A549 (cell line): ENCODE measurements around the gene GNG7. TPM values are rescaled to one million over a fixed set of nuclear protein-coding genes. Genes with fewer than 3 reads are reported as not detected.

Experiments used
- ATAC-seq, 2 experiments: fragments of 200-7000 bp in 1 of 2; fragments of >200 bp in 1 of 2; cut with Nextera tagmentation in 1 of 2; cut with Tn5 transposase in 1 of 2; 3 replicates each; pipeline versions ENCODE4 v1.8.0 to v1.9.1; 2018 to 2020; ENCODE audit warnings: mild to moderate bottlenecking in 1 of 2, moderate library complexity in 1 of 2
- CTCF ChIA-PET: fragments of 300-600 bp; sonication (Branson Sonifier 250); formaldehyde crosslinking; extraction: SDS; loops from one replicate; lab custom pipeline; 2021; ENCODE audit warnings: antibody characterized with exemption, inconsistent platforms; lab: Yijun Ruan, JAX
- POLR2A ChIA-PET: fragments of 350-600 bp; formaldehyde crosslinking; extraction: SDS; loops from one replicate; lab custom pipeline; 2021; ENCODE audit warnings: antibody characterized with exemption, inconsistent platforms; lab: Yijun Ruan, JAX
- DNase-seq, 2 experiments: peaks; one replicate each; pipeline versions ENCODE4 v3.0.0 to v3.0.0-alpha.2; 2011 to 2016; ENCODE audit warnings: low read depth in 1 of 2, low spot score in 1 of 2
- FAIRE-seq: peaks from 2 replicates; lab custom pipeline; 2011; peaks lifted over from hg19 to GRCh38; lab: Jason Lieb, UNC
- H3K27ac ChIP-seq, 2 experiments: fragments of >200 bp; sonication (Bioruptor Twin); formaldehyde crosslinking; 3 replicates each; pipeline ENCODE4 v1.5.1; 2016 to 2017
- H3K4me1 ChIP-seq: fragments of >200 bp; sonication (Bioruptor Twin); formaldehyde crosslinking; 3 replicates; pipeline ENCODE4 v1.6.1; 2016
- H3K4me2 ChIP-seq: fragments of >200 bp; sonication (Bioruptor Twin); formaldehyde crosslinking; 3 replicates; pipeline ENCODE4 v1.6.1; 2016
- H3K4me3 ChIP-seq: fragments of >200 bp; sonication (Bioruptor Twin); formaldehyde crosslinking; 3 replicates; pipeline ENCODE4 v1.5.1; 2016
- H3K9me3 ChIP-seq: fragments of >200 bp; sonication (Bioruptor Twin); formaldehyde crosslinking; 3 replicates; pipeline ENCODE4 v1.6.1; 2016
- CBX2 ChIP-seq: fragments of 200-600 bp; sonication (generic); IDR thresholded peaks from 2 replicates; pipeline ENCODE4 v1.6.1; 2016; ENCODE audit warnings: low read depth, mild to moderate bottlenecking, borderline replicate concordance
- CEBPB ChIP-seq, 2 experiments: fragments of >200 bp in 1 of 2; sonication (Bioruptor Twin) in 1 of 2; formaldehyde crosslinking in 1 of 2; IDR thresholded peaks; 2 replicates each; pipeline ENCODE4 v1.6.1; 2012 to 2016
- EHF ChIP-seq: fragments of 250-450 bp; sonication (Bioruptor Pico); IDR thresholded peaks from 2 replicates; pipeline ENCODE4 v1.5.0; 2020; ENCODE audit warnings: mild to moderate bottlenecking
- FOSB ChIP-seq: fragments of 250-450 bp; sonication (Bioruptor Pico); IDR thresholded peaks from 2 replicates; pipeline ENCODE4 v1.5.0; 2020; ENCODE audit warnings: mild to moderate bottlenecking, moderate library complexity
- FOXS1 ChIP-seq: fragments of 250-450 bp; sonication (Bioruptor Pico); IDR thresholded peaks from 2 replicates; pipeline ENCODE4 v1.5.0; 2020; ENCODE audit warnings: mild to moderate bottlenecking, moderate library complexity
- GATA3 ChIP-seq: IDR thresholded peaks from 2 replicates; pipeline ENCODE4 v1.6.1; 2012; ENCODE audit warnings: borderline replicate concordance
- HEYL ChIP-seq: fragments of 250-450 bp; sonication (Bioruptor Pico); IDR thresholded peaks from 2 replicates; pipeline ENCODE4 v1.8.0; 2021; ENCODE audit warnings: mild to moderate bottlenecking, moderate library complexity
- HOXA7 ChIP-seq: fragments of 250-450 bp; sonication (Bioruptor Pico); IDR thresholded peaks from 2 replicates; pipeline ENCODE4 v1.5.0; 2020; ENCODE audit warnings: mild to moderate bottlenecking, moderate library complexity
- HOXB13 ChIP-seq: fragments of 250-450 bp; sonication (Bioruptor Pico); IDR thresholded peaks from 2 replicates; pipeline ENCODE4 v1.5.0; 2020; ENCODE audit warnings: low read depth, mild to moderate bottlenecking, moderate library complexity
- HOXB5 ChIP-seq: fragments of 250-450 bp; sonication (Bioruptor Pico); IDR thresholded peaks from 2 replicates; pipeline ENCODE4 v1.5.0; 2020; ENCODE audit warnings: mild to moderate bottlenecking, moderate library complexity
- JUNB ChIP-seq: fragments of >200 bp; sonication (Bioruptor Twin); formaldehyde crosslinking; IDR thresholded peaks from 2 replicates; pipeline ENCODE4 v1.6.1; 2016
- MAFK ChIP-seq: fragments of 450-650 bp; IDR thresholded peaks from 2 replicates; pipeline ENCODE4 v1.6.1; 2014; ENCODE audit not compliant: partially characterized antibody
- MYC ChIP-seq: IDR thresholded peaks from 2 replicates; pipeline ENCODE4 v1.6.1; 2012; ENCODE audit warnings: mild to moderate bottlenecking, inconsistent platforms, low read length, improper control_type of control experiment, borderline replicate concordance
- NFE2L2 ChIP-seq: fragments of 150-350 bp; conservative IDR thresholded peaks from 2 replicates; pipeline ENCODE4 v1.6.1; 2014; ENCODE audit warnings: low read length
- RCOR1 ChIP-seq: fragments of 150-350 bp; IDR thresholded peaks from 2 replicates; pipeline ENCODE4 v1.6.1; 2014; ENCODE audit warnings: antibody characterized with exemption, low read length, low read depth
- RFX5 ChIP-seq: fragments of 450-650 bp; IDR thresholded peaks from 2 replicates; pipeline ENCODE4 v1.7.1; 2014; ENCODE audit warnings: antibody characterized with exemption, mild to moderate bottlenecking, moderate library complexity
- RNF2 ChIP-seq: fragments of 200-600 bp; sonication (generic); IDR thresholded peaks from 2 replicates; pipeline ENCODE4 v1.6.1; 2016; ENCODE audit warnings: low read depth, mild to moderate bottlenecking, antibody characterized with exemption, moderate library complexity, borderline replicate concordance
- ZSCAN20 ChIP-seq: fragments of 250-450 bp; sonication (Bioruptor Pico); IDR thresholded peaks from 2 replicates; pipeline ENCODE4 v1.8.0; 2022; ENCODE audit warnings: mild to moderate bottlenecking, moderate library complexity
- WGBS: methylation state at CpG from one replicate; pipeline ENCODE4 v1.1.6; 2017; ENCODE audit errors: missing lambda C conversion rate; 5-methylcytosine and 5-hydroxymethylcytosine counted together
- polyA plus RNA-seq, 4 experiments: library from polyadenylated mRNA; depleted of rRNA in 3 of 4; stranded (reverse); fragments of >200 nt; fragmentation: RNase III in 1 of 4; extraction: RNeasy Plus Mini Kit Qiagen cat#74134 plus additional on column Dnase treatment in 1 of 4; gene quantifications; 2 replicates in 3 of 4; 3 replicates in 1 of 4; pipeline ENCODE4 v1.2.3, GENCODE V29; 2011 to 2017
- TF ChIP-seq, protein P1 (sequence below): fragments of >200 bp; sonication (Bioruptor Twin); formaldehyde crosslinking; IDR thresholded peaks from 2 replicates; pipeline ENCODE4 v1.6.1; 2016
- TF ChIP-seq, protein P2 (sequence below): fragments of 250-450 bp; sonication (Bioruptor Pico); IDR thresholded peaks from 2 replicates; pipeline ENCODE4 v1.5.0; 2020; ENCODE audit warnings: low read depth, mild to moderate bottlenecking, moderate library complexity
- TF ChIP-seq, protein P3 (sequence below): fragments of 200-600 bp; sonication (generic); IDR thresholded peaks from 2 replicates; pipeline ENCODE4 v1.6.1; 2016; ENCODE audit warnings: antibody characterized with exemption, mild to moderate bottlenecking, moderate library complexity
- TF ChIP-seq, protein P4 (sequence below): fragments of 250-450 bp; sonication (Bioruptor Pico); IDR thresholded peaks from 2 replicates; pipeline ENCODE4 v1.5.0; 2021; ENCODE audit warnings: mild to moderate bottlenecking, moderate library complexity, borderline replicate concordance
- TF ChIP-seq, protein P5 (sequence below): IDR thresholded peaks from 2 replicates; pipeline ENCODE4 v1.6.1; 2012
- TF ChIP-seq, protein P6 (sequence below): fragments of 450-650 bp; IDR thresholded peaks from 2 replicates; pipeline ENCODE4 v1.6.1; 2014; ENCODE audit warnings: antibody characterized with exemption
- TF ChIP-seq, protein P7 (sequence below): fragments of >200 bp; sonication (Bioruptor Twin); formaldehyde crosslinking; IDR thresholded peaks from 3 replicates; pipeline ENCODE4 v1.5.1; 2016

GNG7 gene
- polyA plus RNA-seq, 2 of the 4 experiments (the other 2 are of a cell fraction): 0.06 to 0.08 TPM

DNA sequence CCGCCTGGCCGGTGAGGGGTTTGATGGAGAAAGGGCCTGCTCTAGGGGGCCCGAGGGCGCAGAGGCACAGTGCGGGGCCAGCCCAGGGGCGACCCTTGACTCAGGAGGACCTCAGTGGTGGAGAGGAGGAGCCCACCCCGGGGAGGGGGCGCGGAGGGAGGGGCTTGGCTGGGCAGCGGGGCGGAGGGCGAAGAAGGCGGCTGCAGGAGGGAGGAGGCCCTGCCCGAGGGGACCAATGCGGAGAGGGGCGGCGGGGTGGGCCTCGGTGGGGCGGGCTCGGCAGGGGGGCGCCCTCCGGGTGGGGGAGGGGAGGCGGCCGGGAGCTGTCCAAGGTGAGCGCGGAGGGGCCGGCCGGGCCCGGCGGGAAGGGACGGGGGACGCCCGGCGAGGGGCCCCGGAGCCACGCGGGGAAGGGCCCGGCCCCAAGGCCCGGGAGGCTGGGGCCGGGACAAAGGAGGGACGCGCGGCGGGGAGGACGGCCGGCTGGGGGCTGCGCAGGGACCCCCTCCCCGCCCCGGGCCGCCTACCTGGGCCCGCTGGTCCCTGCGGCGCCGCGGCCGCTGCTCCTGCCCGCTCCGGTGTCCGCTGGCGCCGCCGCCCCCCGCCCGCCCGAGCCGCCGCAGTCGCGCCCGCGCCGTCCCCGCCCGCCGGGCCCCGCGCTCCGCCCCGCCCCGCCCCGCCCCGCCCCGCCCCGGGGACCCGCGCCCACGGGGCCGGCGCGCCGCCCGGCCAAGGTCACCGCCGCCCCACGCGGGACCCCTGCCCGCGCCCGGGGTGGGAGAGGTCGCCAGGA lies 18.5 kb upstream of the GNG7 start, which contains the start of gene DIRAS1:
Gene DIRAS1, minus strand, starts transcription at position 596 of the 793 bp plus-strand sequence. CDS start 3,566 bp downstream, outside the sequence.
- no peak for ATAC-seq
- peak within 1 kb of the TSS; percentile 62 for H3K4me3 ChIP-seq
- H3K4me1 ChIP-seq: peaks cover 22% of the 10 kb centered on the region

DNA sequence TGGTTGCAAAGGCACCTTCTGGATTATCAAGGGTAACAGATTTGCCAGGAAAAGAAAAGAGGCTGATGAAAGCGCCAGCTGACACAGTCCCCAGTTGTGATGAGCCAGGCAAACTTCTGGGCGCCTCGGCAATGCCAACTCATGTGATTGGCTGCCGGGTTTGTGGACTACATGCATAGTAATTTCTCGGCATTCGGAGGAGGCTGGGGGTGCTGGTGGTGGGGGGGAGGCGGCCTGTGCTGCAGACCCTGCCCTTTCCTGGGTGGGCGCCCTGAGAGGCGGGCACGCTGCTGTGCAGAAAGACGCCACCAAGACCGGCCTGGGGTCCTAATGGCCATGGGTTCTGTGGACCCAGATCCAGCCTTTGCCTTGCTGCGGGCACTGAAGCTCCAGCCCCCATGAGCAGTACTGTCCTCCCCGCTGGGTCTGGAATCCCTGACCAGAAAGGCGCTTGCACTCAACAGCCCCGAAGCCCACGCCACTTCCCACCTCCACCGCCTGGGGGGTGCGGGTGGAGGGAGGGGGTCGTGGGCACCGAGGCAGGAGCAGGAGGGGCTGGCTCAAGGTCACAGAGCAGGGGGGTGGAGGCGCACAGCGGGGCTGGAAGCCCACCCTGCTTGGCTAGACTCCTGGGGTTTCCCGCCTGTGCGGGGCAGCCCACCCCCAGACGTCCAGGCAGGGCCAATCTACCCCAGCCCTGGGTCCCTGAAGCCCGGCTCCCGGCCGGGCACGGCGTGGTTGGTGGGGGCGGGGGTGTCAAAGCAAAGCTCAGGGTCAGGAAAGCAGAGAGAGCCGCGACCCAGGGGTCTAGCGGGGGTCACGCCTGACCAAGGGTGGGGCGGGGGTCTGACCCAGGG lies 17.7 kb upstream of the GNG7 start:
- Histone ChIP-seq H3K4me2 (peak overlapping the region; percentile 90), H3K9me3 (0 out of 3 replicates have a peak, but pooled peaks cover 6% of the 10 kb centered on the region), H3K27ac (peak overlapping the region in 1 of 2 experiments; percentile 90; a peak in 3 of 6 replicates), H3K4me3 (peak overlapping the region; percentile 62), H3K4me1 (peaks cover 22% of the 10 kb centered on the region)
- DNase-seq: no peak
- ATAC-seq: peak; percentile 14 to 34; a peak in 3 of 6 replicates
- CTCF ChIA-PET: no interaction called here
- TF ChIP-seq FOXS1 (CRISPR knock-in tag): no peak
- TF ChIP-seq, protein P1, sequence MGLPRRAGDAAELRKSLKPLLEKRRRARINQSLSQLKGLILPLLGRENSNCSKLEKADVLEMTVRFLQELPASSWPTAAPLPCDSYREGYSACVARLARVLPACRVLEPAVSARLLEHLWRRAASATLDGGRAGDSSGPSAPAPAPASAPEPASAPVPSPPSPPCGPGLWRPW: no peak
- no peak for TF ChIP-seq FOSB (CRISPR knock-in tag)
- no peak for TF ChIP-seq HOXB13 (CRISPR knock-in tag)
- TF ChIP-seq, protein P2, sequence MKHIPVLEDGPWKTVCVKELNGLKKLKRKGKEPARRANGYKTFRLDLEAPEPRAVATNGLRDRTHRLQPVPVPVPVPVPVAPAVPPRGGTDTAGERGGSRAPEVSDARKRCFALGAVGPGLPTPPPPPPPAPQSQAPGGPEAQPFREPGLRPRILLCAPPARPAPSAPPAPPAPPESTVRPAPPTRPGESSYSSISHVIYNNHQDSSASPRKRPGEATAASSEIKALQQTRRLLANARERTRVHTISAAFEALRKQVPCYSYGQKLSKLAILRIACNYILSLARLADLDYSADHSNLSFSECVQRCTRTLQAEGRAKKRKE (CRISPR knock-in tag): no peak
- TF ChIP-seq CBX2: no peak
- no peak for TF ChIP-seq EHF
- TF ChIP-seq HOXA7: no peak
- TF ChIP-seq, protein P3, sequence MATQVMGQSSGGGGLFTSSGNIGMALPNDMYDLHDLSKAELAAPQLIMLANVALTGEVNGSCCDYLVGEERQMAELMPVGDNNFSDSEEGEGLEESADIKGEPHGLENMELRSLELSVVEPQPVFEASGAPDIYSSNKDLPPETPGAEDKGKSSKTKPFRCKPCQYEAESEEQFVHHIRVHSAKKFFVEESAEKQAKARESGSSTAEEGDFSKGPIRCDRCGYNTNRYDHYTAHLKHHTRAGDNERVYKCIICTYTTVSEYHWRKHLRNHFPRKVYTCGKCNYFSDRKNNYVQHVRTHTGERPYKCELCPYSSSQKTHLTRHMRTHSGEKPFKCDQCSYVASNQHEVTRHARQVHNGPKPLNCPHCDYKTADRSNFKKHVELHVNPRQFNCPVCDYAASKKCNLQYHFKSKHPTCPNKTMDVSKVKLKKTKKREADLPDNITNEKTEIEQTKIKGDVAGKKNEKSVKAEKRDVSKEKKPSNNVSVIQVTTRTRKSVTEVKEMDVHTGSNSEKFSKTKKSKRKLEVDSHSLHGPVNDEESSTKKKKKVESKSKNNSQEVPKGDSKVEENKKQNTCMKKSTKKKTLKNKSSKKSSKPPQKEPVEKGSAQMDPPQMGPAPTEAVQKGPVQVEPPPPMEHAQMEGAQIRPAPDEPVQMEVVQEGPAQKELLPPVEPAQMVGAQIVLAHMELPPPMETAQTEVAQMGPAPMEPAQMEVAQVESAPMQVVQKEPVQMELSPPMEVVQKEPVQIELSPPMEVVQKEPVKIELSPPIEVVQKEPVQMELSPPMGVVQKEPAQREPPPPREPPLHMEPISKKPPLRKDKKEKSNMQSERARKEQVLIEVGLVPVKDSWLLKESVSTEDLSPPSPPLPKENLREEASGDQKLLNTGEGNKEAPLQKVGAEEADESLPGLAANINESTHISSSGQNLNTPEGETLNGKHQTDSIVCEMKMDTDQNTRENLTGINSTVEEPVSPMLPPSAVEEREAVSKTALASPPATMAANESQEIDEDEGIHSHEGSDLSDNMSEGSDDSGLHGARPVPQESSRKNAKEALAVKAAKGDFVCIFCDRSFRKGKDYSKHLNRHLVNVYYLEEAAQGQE: no peak
- no peak for TF ChIP-seq RFX5
- TF ChIP-seq MAFK: no peak
- TF ChIP-seq, protein P4, sequence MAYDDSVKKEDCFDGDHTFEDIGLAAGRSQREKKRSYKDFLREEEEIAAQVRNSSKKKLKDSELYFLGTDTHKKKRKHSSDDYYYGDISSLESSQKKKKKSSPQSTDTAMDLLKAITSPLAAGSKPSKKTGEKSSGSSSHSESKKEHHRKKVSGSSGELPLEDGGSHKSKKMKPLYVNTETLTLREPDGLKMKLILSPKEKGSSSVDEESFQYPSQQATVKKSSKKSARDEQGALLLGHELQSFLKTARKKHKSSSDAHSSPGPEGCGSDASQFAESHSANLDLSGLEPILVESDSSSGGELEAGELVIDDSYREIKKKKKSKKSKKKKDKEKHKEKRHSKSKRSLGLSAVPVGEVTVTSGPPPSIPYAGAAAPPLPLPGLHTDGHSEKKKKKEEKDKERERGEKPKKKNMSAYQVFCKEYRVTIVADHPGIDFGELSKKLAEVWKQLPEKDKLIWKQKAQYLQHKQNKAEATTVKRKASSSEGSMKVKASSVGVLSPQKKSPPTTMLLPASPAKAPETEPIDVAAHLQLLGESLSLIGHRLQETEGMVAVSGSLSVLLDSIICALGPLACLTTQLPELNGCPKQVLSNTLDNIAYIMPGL (CRISPR knock-in tag): no peak
- POLR2A ChIA-PET: no interaction called here
- 53% methylated on average over 10 of the region's 37 CpGs for WGBS
- no peak for FAIRE-seq

More for the DNA sequence above, 18.5 kb upstream of the GNG7 start, which contains the start of gene DIRAS1:
- Histone ChIP-seq H3K4me2 (peak within 1 kb of the TSS; percentile 90), H3K27ac (peak within 1 kb of the TSS; percentile 63 to 90; a peak in 4 of 6 replicates), H3K9me3 (no peaks in the 10 kb centered on the region)
- WGBS: no CpG with 5 or more reads among the region's 100 CpGs
- TF ChIP-seq CEBPB (IDR thresholded peaks at IDR 0.05) (no peak), JUNB (no peak), HOXB5 (CRISPR knock-in tag) (no peak), GATA3 (no peak), ZSCAN20 (CRISPR knock-in tag) (no peak), MAFK (no peak), HEYL (CRISPR knock-in tag) (no peak), MYC (no peak), RNF2 (no peak), RCOR1 (no peak), NFE2L2 (no peak)
- TF ChIP-seq, protein P2 (CRISPR knock-in tag): no peak
- TF ChIP-seq, protein P5, sequence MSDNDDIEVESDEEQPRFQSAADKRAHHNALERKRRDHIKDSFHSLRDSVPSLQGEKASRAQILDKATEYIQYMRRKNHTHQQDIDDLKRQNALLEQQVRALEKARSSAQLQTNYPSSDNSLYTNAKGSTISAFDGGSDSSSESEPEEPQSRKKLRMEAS: no peak
- TF ChIP-seq, protein P6, sequence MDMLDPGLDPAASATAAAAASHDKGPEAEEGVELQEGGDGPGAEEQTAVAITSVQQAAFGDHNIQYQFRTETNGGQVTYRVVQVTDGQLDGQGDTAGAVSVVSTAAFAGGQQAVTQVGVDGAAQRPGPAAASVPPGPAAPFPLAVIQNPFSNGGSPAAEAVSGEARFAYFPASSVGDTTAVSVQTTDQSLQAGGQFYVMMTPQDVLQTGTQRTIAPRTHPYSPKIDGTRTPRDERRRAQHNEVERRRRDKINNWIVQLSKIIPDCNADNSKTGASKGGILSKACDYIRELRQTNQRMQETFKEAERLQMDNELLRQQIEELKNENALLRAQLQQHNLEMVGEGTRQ: no peak
- TF ChIP-seq, protein P7, sequence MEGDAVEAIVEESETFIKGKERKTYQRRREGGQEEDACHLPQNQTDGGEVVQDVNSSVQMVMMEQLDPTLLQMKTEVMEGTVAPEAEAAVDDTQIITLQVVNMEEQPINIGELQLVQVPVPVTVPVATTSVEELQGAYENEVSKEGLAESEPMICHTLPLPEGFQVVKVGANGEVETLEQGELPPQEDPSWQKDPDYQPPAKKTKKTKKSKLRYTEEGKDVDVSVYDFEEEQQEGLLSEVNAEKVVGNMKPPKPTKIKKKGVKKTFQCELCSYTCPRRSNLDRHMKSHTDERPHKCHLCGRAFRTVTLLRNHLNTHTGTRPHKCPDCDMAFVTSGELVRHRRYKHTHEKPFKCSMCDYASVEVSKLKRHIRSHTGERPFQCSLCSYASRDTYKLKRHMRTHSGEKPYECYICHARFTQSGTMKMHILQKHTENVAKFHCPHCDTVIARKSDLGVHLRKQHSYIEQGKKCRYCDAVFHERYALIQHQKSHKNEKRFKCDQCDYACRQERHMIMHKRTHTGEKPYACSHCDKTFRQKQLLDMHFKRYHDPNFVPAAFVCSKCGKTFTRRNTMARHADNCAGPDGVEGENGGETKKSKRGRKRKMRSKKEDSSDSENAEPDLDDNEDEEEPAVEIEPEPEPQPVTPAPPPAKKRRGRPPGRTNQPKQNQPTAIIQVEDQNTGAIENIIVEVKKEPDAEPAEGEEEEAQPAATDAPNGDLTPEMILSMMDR: no peak
- POLR2A ChIA-PET: no interaction called here
- CTCF ChIA-PET: no interaction called here
- DNase-seq (no peak), FAIRE-seq (no peak)
